Naive thymus-derived CD4-positive, alpha-beta T cell (primary cell): ENCODE measurements around the gene CDC42BPG. TPM values are rescaled to one million over a fixed set of nuclear protein-coding genes. Genes with fewer than 3 reads are reported as not detected.
A peak's percentile ranks its signal among the peaks of the same experiment; 100 is the strongest.

Experiments used
- ATAC-seq: fragments of 150-1000 bp; cut with Tn5 transposase; 2 replicates; pipeline ENCODE4 v1.10.0; 2021; ENCODE audit warnings: mild to moderate bottlenecking, moderate library complexity
- CTCF ChIA-PET: fragments of 350-600 bp; sonication (Branson Sonifier 250); formaldehyde crosslinking; loops from one replicate; lab custom pipeline; 2021; ENCODE audit warnings: antibody characterized with exemption; lab: Charles Lee
- POLR2A ChIA-PET: fragments of 350-600 bp; sonication (Branson Sonifier 250); formaldehyde crosslinking; loops from one replicate; lab custom pipeline; 2021; ENCODE audit warnings: antibody characterized with exemption, inconsistent platforms; lab: Charles Lee
- DNase-seq, 9 donors: peaks; one replicate each; pipeline versions ENCODE4 v3.0.0 to v3.0.0-alpha.2; 2020 to 2022; ENCODE audit warnings: mixed read lengths in 1 of 9
- H3K27ac ChIP-seq: one replicate; pipeline ENCODE4 v1.7.0; 2013; ENCODE audit warnings: mild to moderate bottlenecking, low read depth, low read length, moderate library complexity
- H3K27me3 ChIP-seq, 2 donors: one replicate each; pipeline ENCODE4 v1.7.0; 2013; ENCODE audit warnings: low read length in 2 of 2, mild to moderate bottlenecking in 2 of 2, moderate library complexity in 2 of 2; ENCODE audit not compliant: control insufficient read depth in 2 of 2, insufficient read depth in 2 of 2
- H3K36me3 ChIP-seq, 3 experiments: 1 replicate in 2 of 3; 2 replicates in 1 of 3; pipeline ENCODE4 v1.7.0; 2013; ENCODE audit warnings: low read length in 3 of 3, mild to moderate bottlenecking in 3 of 3, moderate library complexity in 1 of 3; ENCODE audit not compliant: insufficient read depth in 3 of 3, control insufficient read depth in 2 of 3
- H3K4me1 ChIP-seq, 2 donors: one replicate each; pipeline ENCODE4 v1.7.0; 2013; ENCODE audit warnings: low read length in 2 of 2, mild to moderate bottlenecking in 2 of 2, moderate library complexity in 1 of 2; ENCODE audit not compliant: control insufficient read depth in 2 of 2, insufficient read depth in 2 of 2
- H3K4me3 ChIP-seq: 2 replicates; pipeline ENCODE4 v1.7.0; 2013; ENCODE audit warnings: mild to moderate bottlenecking, low read length
- H3K9me3 ChIP-seq, 3 experiments: 1 replicate in 2 of 3; 2 replicates in 1 of 3; pipeline ENCODE4 v1.7.0; 2013; ENCODE audit warnings: low read length in 3 of 3; ENCODE audit not compliant: control insufficient read depth in 2 of 3
- H3K27ac Mint-ChIP-seq, 9 donors: one replicate each; pipeline ENCODE4 v1.8.0; 2020 to 2022; ENCODE audit warnings: mixed read lengths in 9 of 9, mild to moderate bottlenecking in 8 of 9, moderate library complexity in 5 of 9, inconsistent platforms in 2 of 9
- H3K27me3 Mint-ChIP-seq, 5 donors: one replicate each; pipeline ENCODE4 v1.8.0; 2021 to 2022; ENCODE audit warnings: mixed read lengths in 5 of 5, mild to moderate bottlenecking in 1 of 5
- H3K36me3 Mint-ChIP-seq, 5 donors: one replicate each; pipeline ENCODE4 v1.8.0; 2020 to 2022; ENCODE audit warnings: mixed read lengths in 5 of 5, mild to moderate bottlenecking in 3 of 5, inconsistent platforms in 1 of 5
- H3K4me1 Mint-ChIP-seq, 7 donors: one replicate each; pipeline ENCODE4 v1.8.0; 2020 to 2022; ENCODE audit warnings: mixed read lengths in 7 of 7, mild to moderate bottlenecking in 3 of 7, inconsistent platforms in 1 of 7
- H3K4me3 Mint-ChIP-seq, 10 donors: one replicate each; pipeline ENCODE4 v1.8.0; 2020 to 2022; ENCODE audit warnings: mild to moderate bottlenecking in 10 of 10, mixed read lengths in 10 of 10, moderate library complexity in 6 of 10, inconsistent platforms in 2 of 10
- H3K9me3 Mint-ChIP-seq, 11 donors: one replicate each; pipeline ENCODE4 v1.8.0; 2020 to 2022; ENCODE audit warnings: mixed read lengths in 11 of 11, mild to moderate bottlenecking in 4 of 11, inconsistent platforms in 1 of 11, moderate library complexity in 1 of 11
- intact Hi-C, 2 donors: fragments of 100-400 bp; cut with micrococcal nuclease; formaldehyde crosslinking; loops; one replicate each; pipeline ENCODE4 v1.15.1; 2023
- polyA plus RNA-seq, 2 donors: library from polyadenylated mRNA; unstranded; fragments of 300-500 nt; fragmentation: Illumina TruSeq; gene quantifications; one replicate each; pipeline ENCODE4 v1.2.3, GENCODE V29; 2021
- total RNA-seq, 6 experiments: library from RNA in 5 of 6; stranded (reverse) in 5 of 6; gene quantifications; 1 replicate in 5 of 6; 2 replicates in 1 of 6; pipeline ENCODE4 v1.2.3 and lab custom pipeline; 2021 to 2026

Gene CDC42BPG
- total and polyA plus RNA-seq, 7 experiments from 2014 or later: 0.22 to 9.2 (median 6.9) TPM

- H3K9me3 ChIP-seq: no peaks in the 10 kb centered on the region
- Mint-ChIP-seq H3K27me3 (no peaks in the 10 kb centered on the region), H3K4me3 (no peak overlapping the region), H3K27ac (no peak overlapping the region), H3K9me3 (peaks cover 0 to 1% (median 0%) of the 10 kb centered on the region in 11 donors), H3K4me1 (peaks cover 18 to 40% (median 28%) of the 10 kb centered on the region in 7 donors), H3K36me3 (peaks cover 0 to 10% (median 4%) of the 10 kb centered on the region in 5 donors)
- ChIA-PET POLR2A (interaction anchor here (0.7 to 3.0 kb wide), 8 partner anchors 9 to 48 kb away, joined by 3 to 19 read pairs (median 4); partner anchors contain the start of genes MAP4K2, RASGRP2 and SF1), CTCF (interaction anchor here (1.5 to 1.6 kb wide), 2 partner anchors 10 to 30 kb away, joined by 3 to 4 read pairs; no protein-coding TSS in a partner anchor)
- intact Hi-C loops: no loop called here
- DNase-seq: no peak
- ATAC-seq: no peak
- no peak overlapping the region for H3K4me3 ChIP-seq
- H3K27me3 ChIP-seq: no peaks in the 10 kb centered on the region
- no peak overlapping the region for H3K27ac ChIP-seq
- peaks cover 0 to 61% (median 0%) of the 10 kb centered on the region in 3 experiments for H3K36me3 ChIP-seq
- peaks cover 0 to 15% of the 10 kb centered on the region in 2 donors for H3K4me1 ChIP-seq
These were observed 52.6 kb downstream of the CDC42BPG start for GRCh38 chr11:64791781-64792291.

GRCh38 chr11:64790205-64791095 lies 54.0 kb downstream of the CDC42BPG start:
- H3K27me3 Mint-ChIP-seq: no peaks in the 10 kb centered on the region
- no peak overlapping the region for H3K4me3 ChIP-seq
- H3K9me3 ChIP-seq: no peaks in the 10 kb centered on the region
- H3K4me1 ChIP-seq: peaks cover 0 to 15% of the 10 kb centered on the region in 2 donors
- ATAC-seq: no peak
- DNase-seq: no peak
- ChIA-PET CTCF (no interaction called here), POLR2A (interaction anchor here (1.4 to 1.5 kb wide), 2 partner anchors 12 to 13 kb away, joined by 4 to 5 read pairs; partner anchors contain the start of genes MAP4K2 and SF1)
- intact Hi-C loops: no loop called here
- H3K27ac ChIP-seq: peak overlapping the region; percentile 6
- no peaks in the 10 kb centered on the region for H3K27me3 ChIP-seq
- H3K4me3 Mint-ChIP-seq: no peak overlapping the region
- H3K4me1 Mint-ChIP-seq: peaks cover 16 to 32% (median 22%) of the 10 kb centered on the region in 7 donors
- H3K36me3 Mint-ChIP-seq: peaks cover 0 to 11% (median 4%) of the 10 kb centered on the region in 5 donors
- peak overlapping the region in 2 of 9 donors; percentile 48 to 51 for H3K27ac Mint-ChIP-seq
- peaks cover 0 to 1% (median 0%) of the 10 kb centered on the region in 11 donors for H3K9me3 Mint-ChIP-seq
- H3K36me3 ChIP-seq: peaks cover 0 to 48% (median 0%) of the 10 kb centered on the region in 3 experiments

- ChIA-PET CTCF (interaction anchor here (0.8 kb wide), 1 partner anchor 89 kb away, joined by 5 read pairs; no protein-coding TSS in a partner anchor), POLR2A (interaction anchor here (1.4 to 5.4 kb wide), 5 partner anchors 11 to 45 kb away, joined by 4 to 31 read pairs (median 17); partner anchors contain the start of genes MAP4K2, RASGRP2 and SF1)
- peak overlapping the region in 2 of 9 donors; percentile 38 to 48 for H3K27ac Mint-ChIP-seq
- H3K4me1 Mint-ChIP-seq: peaks cover 12 to 27% (median 17%) of the 10 kb centered on the region in 7 donors
- ATAC-seq: no peak
- H3K4me3 ChIP-seq: no peak overlapping the region
- no peak overlapping the region for H3K4me3 Mint-ChIP-seq
- no peaks in the 10 kb centered on the region for H3K27me3 Mint-ChIP-seq
- H3K27me3 ChIP-seq: no peaks in the 10 kb centered on the region
- H3K27ac ChIP-seq: peak overlapping the region; percentile 6
- H3K36me3 ChIP-seq: peaks cover 0 to 45% (median 0%) of the 10 kb centered on the region in 3 experiments
- peaks cover 0 to under 1% (median 0%) of the 10 kb centered on the region in 11 donors for H3K9me3 Mint-ChIP-seq
- intact Hi-C loops: no loop called here
- no peaks in the 10 kb centered on the region for H3K9me3 ChIP-seq
- peaks cover 0 to 15% of the 10 kb centered on the region in 2 donors for H3K4me1 ChIP-seq
- H3K36me3 Mint-ChIP-seq: peaks cover 0 to 11% (median under 1%) of the 10 kb centered on the region in 5 donors
- no peak for DNase-seq
These were observed 54.9 kb downstream of the CDC42BPG start for GRCh38 chr11:64789331-64790204.

GRCh38 chr11:64788321-64789215 lies 55.9 kb downstream of the CDC42BPG start:
- Mint-ChIP-seq H3K9me3 (no peaks in the 10 kb centered on the region), H3K36me3 (peaks cover 0 to 11% (median 0%) of the 10 kb centered on the region in 5 donors), H3K4me1 (peaks cover 5 to 17% (median 10%) of the 10 kb centered on the region in 7 donors), H3K27ac (no peak overlapping the region), H3K27me3 (no peaks in the 10 kb centered on the region), H3K4me3 (no peak overlapping the region)
- intact Hi-C loops: no loop called here
- no peak overlapping the region for H3K4me3 ChIP-seq
- DNase-seq (no peak), ATAC-seq (no peak)
- H3K4me1 ChIP-seq: peaks cover 0 to 11% of the 10 kb centered on the region in 2 donors
- H3K27me3 ChIP-seq: no peaks in the 10 kb centered on the region
- POLR2A ChIA-PET: interaction anchor here (1.1 to 5.4 kb wide), 5 partner anchors 10 to 65 kb away, joined by 3 to 31 read pairs (median 17); partner anchors contain the start of genes MAP4K2, RASGRP2 and SF1
- peaks cover 0 to 39% (median 0%) of the 10 kb centered on the region in 3 experiments for H3K36me3 ChIP-seq
- H3K9me3 ChIP-seq: no peaks in the 10 kb centered on the region
- CTCF ChIA-PET: interaction anchor here (0.6 to 1.2 kb wide), 7 partner anchors 9 to 90 kb away, joined by 3 to 7 read pairs (median 5); partner anchors contain the start of gene RASGRP2
- H3K27ac ChIP-seq: peak overlapping the region; percentile 16

- ATAC-seq (peak; percentile 90), DNase-seq (peak in 8 of 9 donors; percentile 28 to 65 (median 54))
- Histone ChIP-seq H3K27me3 (no peaks in the 10 kb centered on the region), H3K4me1 (peaks cover 0 to 7% of the 10 kb centered on the region in 2 donors), H3K4me3 (no peak overlapping the region), H3K36me3 (peaks cover 0 to 37% (median 0%) of the 10 kb centered on the region in 3 experiments), H3K27ac (peak overlapping the region; percentile 16), H3K9me3 (no peaks in the 10 kb centered on the region)
- Mint-ChIP-seq H3K4me3 (no peak overlapping the region), H3K9me3 (no peaks in the 10 kb centered on the region), H3K4me1 (peaks cover 1 to 11% (median 5%) of the 10 kb centered on the region in 7 donors), H3K36me3 (peaks cover 0 to 11% (median 0%) of the 10 kb centered on the region in 5 donors), H3K27ac (peak overlapping the region; percentile 18 to 90 (median 74)), H3K27me3 (no peaks in the 10 kb centered on the region)
- POLR2A ChIA-PET: interaction anchor here (1.1 to 5.4 kb wide), 5 partner anchors 9 to 66 kb away, joined by 3 to 31 read pairs (median 17); partner anchors contain the start of genes MAP4K2, RASGRP2 and SF1
- intact Hi-C loops: loop anchor here (1.0 to 2.0 kb wide), 3 partner anchors 8 to 107 kb away; partner anchors contain the start of gene CDC42BPG (in 1 of the 2)
- CTCF ChIA-PET: interaction anchor here (0.6 to 1.2 kb wide), 6 partner anchors 8 to 59 kb away, joined by 3 to 7 read pairs (median 5); partner anchors contain the start of gene RASGRP2
These were observed 56.7 kb downstream of the CDC42BPG start for GRCh38 chr11:64787526-64788320.
